ENCODE data around the gene PDGFC.

Gene PDGFC

DNA sequence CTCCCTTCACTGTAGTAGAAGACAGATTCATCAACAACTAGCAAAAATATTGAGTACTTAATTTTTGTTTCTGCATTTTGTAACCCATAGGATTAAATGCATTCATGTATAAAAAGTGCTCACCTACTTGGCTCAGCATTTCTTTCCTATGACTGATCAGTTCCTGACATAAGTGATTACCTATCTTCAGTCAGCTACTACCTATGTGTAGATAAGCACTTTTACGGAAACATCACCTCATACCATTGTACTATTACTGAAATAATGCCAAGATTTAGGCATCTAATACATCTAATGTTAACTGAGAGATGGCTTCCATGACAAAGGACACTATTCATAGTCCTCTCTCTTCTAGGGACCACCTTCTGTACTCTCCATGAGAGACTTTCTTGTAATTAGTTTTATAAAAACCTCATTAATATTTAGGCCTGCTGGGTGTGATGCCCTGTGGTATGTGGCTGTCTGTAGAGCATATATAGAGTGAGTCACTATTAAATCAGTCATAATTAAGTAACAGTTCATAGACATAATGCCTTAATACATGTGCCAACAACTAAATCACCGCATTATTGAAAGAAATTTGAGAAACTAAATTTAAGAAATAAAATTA lies 147.0 kb downstream of the PDGFC start:
- no peak for DNase-seq

GRCh38 chr4:156820931-156821330 lies 150.7 kb downstream of the PDGFC start:
- DNase-seq: no peak

DNA sequence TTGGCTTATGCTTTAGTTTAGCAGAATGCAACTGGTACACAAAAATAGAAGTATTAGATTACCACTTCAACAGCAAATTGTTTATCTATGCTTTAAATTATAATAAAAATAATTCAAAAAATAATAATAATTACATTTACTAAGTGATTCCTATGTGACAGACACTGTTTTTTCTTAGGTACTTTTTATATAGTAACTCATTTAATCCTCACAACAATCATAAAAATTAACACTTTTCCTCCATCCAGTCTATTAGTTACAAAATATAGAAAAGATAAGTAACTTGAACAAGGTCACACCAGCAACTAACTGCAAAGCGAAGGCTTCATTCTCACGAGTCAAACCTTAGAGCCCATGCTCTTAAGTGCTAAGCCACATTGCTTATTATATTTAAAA lies 155.2 kb downstream of the PDGFC start:
- no peak for DNase-seq

DNA sequence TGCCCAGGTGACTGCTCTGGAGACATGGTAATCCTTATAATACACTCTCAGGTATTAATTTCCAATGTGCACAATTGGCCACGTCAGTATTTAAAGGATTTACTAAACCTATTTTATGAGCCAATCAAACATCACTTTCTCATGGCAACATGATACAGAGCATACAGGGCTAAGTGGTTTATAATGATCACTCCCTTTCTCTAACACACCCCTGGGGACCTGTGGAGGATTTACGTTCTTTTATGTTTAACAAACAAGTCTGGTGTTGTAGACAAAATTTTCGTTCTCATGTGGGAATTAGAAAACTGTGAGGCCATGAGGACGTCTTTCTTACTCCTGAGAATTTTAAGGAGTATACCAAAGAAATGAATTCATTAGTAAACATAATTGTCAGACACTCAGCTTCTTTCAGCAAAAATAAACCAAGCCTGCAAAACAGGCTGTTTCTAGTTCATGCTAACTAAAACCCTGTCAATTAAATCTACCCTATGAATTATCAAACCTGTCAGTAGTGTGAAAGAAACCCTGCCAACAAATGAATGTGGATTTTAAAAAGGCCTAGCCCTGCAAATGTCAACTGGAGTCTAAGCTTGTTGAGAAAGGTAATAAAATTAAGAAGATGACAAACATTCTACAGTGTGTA lies 155.8 kb downstream of the PDGFC start:
- no peak for DNase-seq

DNA sequence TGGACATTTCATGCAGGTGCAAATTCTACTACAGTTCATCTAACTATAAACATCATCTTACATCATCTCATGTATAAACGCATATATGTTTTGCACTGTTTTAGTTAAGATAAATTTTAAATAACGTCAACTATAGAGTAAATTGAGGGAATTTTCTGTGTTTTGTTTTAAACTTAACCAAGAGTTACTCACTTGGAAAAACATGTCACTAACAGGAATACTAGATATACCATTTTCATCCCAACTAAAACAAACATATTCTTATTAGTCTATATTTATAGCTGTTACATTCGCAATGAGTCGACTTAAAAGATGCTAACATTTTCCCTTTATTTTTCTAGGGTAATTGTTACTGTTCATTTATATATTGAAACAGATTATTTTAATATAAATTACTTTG lies 159.6 kb downstream of the PDGFC start:
- DNase-seq: no peak

- DNase-seq: no peak
Measured at GRCh38 chr4:156811286-156811685, 160.3 kb downstream of the PDGFC start.

- no peak for DNase-seq
Measured at GRCh38 chr4:156805696-156806095, 165.9 kb downstream of the PDGFC start.

GRCh38 chr4:156803056-156803455 lies 168.5 kb downstream of the PDGFC start:
- DNase-seq: no peak

DNA sequence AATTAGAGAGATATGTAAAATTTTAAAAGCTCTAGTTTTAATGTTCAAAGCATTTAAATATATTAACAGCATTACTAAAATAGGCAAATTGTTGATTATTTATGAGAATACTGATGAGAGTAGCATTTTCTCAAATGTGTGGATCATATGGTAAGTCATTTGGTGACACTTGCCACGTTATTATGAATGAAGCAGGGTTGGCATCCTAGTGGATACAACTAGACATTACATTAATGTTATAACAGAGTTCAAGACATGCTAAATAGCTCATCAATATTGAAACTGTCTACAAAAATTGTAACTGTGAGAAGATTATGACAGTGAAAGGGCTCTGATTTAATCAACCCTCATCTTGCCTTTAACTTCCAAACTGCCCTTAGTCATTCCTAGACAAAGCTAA lies 171.1 kb downstream of the PDGFC start:
- DNase-seq: no peak

GRCh38 chr4:156799121-156799589 lies 172.4 kb downstream of the PDGFC start:
- no peak for DNase-seq

DNA sequence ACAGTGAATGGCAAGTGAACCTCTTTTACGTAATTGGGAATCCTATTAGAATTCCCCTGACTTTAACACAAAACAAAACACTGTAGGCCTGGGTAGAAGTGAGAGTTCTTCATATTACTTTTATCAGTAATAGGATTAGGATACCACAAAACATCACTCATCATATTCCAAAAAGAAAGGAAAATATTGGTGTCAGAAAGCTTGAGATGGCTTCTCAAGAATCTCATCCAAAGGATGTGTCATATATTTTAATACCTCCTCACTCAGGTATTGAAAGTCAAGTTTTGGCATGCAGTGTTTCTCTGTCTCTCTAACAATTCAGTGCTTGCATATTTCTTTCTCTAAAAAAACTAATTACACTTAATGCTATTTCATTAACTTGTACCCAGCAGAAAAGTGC lies 173.2 kb downstream of the PDGFC start:
- no peak for DNase-seq

DNA sequence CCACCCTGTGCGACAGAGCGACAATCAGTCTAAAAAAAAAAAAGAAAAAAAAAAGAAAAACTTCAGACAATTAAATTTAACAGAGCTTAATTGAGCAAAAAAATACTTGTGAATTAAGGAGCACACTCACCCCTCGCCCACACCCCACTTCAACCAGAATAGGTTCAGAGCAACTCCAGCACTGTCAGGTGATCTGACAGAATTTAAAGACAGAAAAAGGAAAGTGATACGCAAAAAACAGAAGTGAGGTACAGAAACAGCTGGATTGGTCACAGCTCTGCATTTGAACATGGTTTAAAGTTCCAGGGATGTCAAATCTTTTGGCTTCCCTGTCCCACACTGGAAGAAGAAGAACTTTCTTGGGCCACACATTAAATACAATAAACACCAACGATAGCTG lies 174.4 kb downstream of the PDGFC start:
- no peak for DNase-seq

- no peak for DNase-seq
Measured at GRCh38 chr4:156795727-156796126, 175.9 kb downstream of the PDGFC start.

GRCh38 chr4:156794863-156795262 lies 176.7 kb downstream of the PDGFC start:
- no peak for DNase-seq

DNA sequence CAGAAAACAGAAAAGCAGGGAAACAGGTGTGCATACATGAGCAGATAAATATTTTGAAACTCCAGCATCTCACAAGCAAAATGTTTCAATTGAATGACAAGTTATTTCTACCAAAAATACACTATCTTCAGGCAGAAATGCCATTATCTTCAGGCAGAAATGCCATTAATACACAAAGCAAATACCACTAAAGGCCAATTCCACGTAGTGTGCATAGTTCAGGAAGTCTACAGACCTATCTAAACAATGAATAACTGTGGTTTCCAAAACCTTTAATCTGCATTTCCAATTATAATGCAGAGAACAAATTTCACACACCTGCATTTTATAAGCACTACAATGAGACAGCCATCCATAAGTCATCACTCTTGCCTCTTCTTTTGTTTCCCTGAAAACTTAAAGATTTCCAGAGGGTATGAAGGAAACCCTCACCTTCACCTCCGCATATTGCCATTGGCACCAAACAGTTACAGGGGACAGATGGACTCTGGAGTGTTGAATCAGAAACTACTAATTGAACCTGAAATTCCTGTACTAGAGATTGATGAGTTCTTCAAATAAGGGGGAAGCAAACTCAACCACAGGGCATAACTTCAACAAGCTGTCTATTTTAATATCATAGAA lies 179.0 kb downstream of the PDGFC start:
- DNase-seq: no peak

GRCh38 chr4:156790866-156791265 lies 180.7 kb downstream of the PDGFC start:
- no peak for DNase-seq

DNA sequence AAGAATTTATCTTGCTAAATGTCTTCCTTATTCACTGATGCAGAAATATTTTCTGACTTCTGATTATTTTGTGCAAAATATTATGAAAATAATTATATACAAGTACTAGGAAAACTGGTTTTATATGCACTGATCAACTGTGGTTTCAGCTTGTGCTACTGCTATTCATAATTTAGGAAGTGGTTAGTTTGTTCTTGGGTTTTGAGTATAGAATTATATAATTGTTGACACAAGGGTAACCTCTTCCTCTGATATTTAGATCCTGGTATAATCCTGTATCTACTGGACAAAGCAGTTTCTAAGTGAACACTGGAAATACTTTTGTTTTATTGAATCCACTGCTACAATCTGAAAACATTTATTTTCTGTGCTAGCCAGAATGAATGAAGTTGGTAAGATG lies 182.8 kb downstream of the PDGFC start:
- DNase-seq: no peak

GRCh38 chr4:156786713-156787112 lies 184.9 kb downstream of the PDGFC start:
- DNase-seq: no peak

DNA sequence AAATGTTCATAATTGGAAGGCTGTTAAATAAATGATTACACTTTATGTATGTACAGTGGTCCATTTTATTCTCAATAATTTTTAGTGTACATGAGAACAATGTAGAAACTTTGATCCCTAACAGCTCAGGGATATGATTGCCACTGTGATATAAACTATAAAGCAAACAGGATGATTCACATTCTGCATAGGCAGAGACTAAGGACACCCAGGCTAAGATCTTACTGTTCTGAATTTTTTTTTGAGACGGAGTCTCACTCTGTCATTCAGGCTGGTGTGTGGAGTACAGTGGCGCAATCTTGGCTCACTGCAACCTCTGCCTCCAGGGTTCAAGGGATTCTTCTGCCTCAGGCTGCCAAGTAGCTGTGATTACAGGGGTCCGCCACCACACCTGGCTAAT lies 186.6 kb downstream of the PDGFC start:
- no peak for DNase-seq

DNA sequence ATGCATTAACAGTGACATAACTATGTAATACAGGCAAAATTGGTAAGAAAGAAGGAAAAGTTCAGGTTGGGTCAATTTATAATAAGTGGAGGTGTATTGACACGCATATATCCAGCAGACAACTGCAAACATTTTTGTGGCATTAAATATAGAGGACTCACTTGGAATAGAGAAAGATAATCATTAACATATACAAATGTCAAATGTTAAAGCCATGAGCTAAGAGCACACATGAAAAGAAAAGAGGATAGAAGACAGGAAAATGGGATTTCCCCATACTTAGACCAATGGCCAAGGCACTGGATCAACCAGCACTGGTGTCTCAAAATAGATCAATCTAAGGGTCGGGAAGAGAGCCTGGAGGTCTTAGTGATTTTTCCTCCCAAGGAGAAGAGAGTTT lies 187.6 kb downstream of the PDGFC start:
- no peak for DNase-seq

GRCh38 chr4:156782491-156782890 lies 189.1 kb downstream of the PDGFC start:
- DNase-seq: no peak

DNA sequence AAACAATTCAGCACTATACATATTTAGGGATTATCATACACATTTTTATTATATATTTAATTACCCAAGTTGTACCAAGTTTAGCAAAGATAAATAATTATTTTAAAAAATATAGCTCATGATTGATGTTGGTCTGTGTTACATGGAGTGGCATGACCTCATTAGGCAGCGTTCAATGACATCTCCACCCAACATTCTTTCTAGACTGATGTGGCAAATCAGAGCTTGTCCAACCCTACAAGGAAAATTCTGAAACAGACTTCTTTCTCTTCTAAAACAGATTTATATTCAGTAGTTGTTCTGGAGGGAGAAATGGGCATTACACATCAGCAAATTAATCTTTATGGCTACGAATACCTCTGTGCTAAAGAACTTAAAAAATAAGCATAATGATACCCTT lies 189.7 kb downstream of the PDGFC start:
- no peak for DNase-seq

GRCh38 chr4:156779774-156780173 lies 191.8 kb downstream of the PDGFC start:
- DNase-seq: no peak

- no peak for DNase-seq
Measured at GRCh38 chr4:156779042-156779441, 192.6 kb downstream of the PDGFC start.

DNA sequence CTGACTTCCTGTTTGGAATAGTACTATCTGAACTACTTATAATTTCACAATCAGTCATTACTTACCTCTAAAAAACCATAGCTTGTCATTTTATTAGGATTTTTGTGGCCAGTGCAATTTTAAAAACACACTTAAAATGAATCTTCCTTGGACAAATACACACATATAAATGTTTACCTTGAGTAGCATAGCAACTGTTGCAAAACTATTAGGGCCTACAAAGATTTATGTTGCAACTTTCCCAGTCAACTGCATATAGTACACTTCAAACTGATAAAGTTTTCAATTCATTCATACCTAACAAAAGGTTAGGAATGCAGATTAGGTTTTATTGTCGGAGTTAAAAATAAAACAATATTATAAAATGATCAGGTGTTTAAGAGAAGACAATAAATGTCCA lies 193.0 kb downstream of the PDGFC start:
- DNase-seq: no peak
